Natural killer cell treated with Interleukin-12 subunit alpha and Interleukin-12 subunit beta and Interleukin-15 and Interleukin-18, amount 100 ng/mL, for 72 hours (primary cell): ENCODE results near the gene POLR3H. TPM values are rescaled to one million over a fixed set of nuclear protein-coding genes. Genes with fewer than 3 reads are reported as not detected.

ENCODE experiments used
- ATAC-seq, 2 donors: fragments of 150-1000 bp; cut with Tn5 transposase in 1 of 2; sonication (Bioruptor Pico), chemical (Tn5 transposase) in 1 of 2; 2 replicates each; pipeline ENCODE4 v1.10.0; 2021
- DNase-seq: peaks from one replicate; pipeline ENCODE4 v3.0.0; 2022; ENCODE audit warnings: low spot score
- H3K27ac Mint-ChIP-seq, 2 donors: 1 replicate in 1 of 2; 2 replicates in 1 of 2; pipeline ENCODE4 v1.8.0; 2022; ENCODE audit warnings: mixed read lengths in 2 of 2, mild to moderate bottlenecking in 1 of 2, moderate library complexity in 1 of 2
- H3K27me3 Mint-ChIP-seq, 2 donors: 1 replicate in 1 of 2; 2 replicates in 1 of 2; pipeline ENCODE4 v1.8.0; 2022; ENCODE audit warnings: mixed read lengths in 2 of 2
- H3K36me3 Mint-ChIP-seq: one replicate; pipeline ENCODE4 v1.8.0; 2022; ENCODE audit warnings: mixed read lengths
- H3K4me1 Mint-ChIP-seq, 2 donors: 1 replicate in 1 of 2; 2 replicates in 1 of 2; pipeline ENCODE4 v1.8.0; 2022; ENCODE audit warnings: low read depth in 2 of 2, mixed read lengths in 2 of 2, mild to moderate bottlenecking in 1 of 2
- H3K4me3 Mint-ChIP-seq: one replicate; pipeline ENCODE4 v1.8.0; 2022; ENCODE audit warnings: mixed read lengths
- H3K9me3 Mint-ChIP-seq: 2 replicates; pipeline ENCODE4 v1.8.0; 2022; ENCODE audit warnings: mixed read lengths
- total RNA-seq, 2 donors: library from RNA; stranded (reverse); gene quantifications; one replicate each; pipeline ENCODE4 v1.2.3, GENCODE V29; 2022

POLR3H gene
- total RNA-seq, 2 donors from 2014 or later = 42.5 to 84.0 TPM

DNA sequence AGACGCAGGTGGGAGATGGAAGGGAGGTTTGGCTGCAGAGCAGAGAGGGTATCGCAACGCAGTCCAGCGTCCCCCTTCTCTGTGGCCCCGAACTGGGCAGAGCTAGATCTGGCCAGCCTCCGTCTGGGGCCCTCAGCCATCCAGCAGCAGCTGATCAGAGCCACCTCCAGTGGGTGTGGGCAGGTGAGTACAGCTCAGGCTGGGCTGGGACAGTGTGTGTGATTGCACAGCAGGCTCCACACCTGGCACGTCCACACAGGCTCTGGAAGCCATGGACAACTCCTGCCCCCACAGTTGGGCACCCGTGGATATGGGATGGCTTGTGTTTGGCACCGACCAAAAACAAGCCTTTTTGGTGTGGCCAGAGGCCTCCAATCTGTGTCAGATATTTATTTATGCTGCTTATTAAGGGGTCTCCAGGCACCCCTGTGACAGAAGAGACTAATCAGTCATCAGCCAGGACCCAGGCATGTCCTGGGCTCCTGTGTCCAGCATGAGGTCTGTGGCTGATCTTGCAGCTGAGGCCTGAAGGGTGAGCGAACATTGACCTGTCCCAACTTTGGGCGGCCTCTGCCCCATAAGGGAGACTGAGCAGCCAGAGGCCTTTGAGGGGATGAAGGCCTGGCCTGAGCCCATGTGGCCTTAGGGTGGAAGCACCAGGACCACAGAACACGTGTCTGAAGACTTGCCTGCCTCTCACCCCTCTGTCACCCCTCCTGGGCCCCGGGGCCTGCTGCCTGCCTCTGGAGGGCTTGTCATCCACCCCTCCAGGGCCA is 18.6 kb downstream of the POLR3H start:
- DNase-seq = no peak
- H3K4me1 Mint-ChIP-seq = peaks cover 0 to 9% of the 10 kb centered on the region in 2 donors
- H3K4me3 Mint-ChIP-seq = no peak overlapping the region
- H3K27me3 Mint-ChIP-seq = no peaks in the 10 kb centered on the region
- peaks cover 6% of the 10 kb centered on the region for H3K36me3 Mint-ChIP-seq
- H3K27ac Mint-ChIP-seq = peak overlapping the region in 1 of 2 donors; percentile 51
- no peaks in the 10 kb centered on the region for H3K9me3 Mint-ChIP-seq
- ATAC-seq = no peak

GRCh38 chr22:41524809-41525449 is 19.3 kb downstream of the POLR3H start:
- Mint-ChIP-seq H3K27ac (no peak overlapping the region), H3K36me3 (peaks cover 6% of the 10 kb centered on the region), H3K27me3 (no peaks in the 10 kb centered on the region), H3K4me1 (peaks cover 0 to 9% of the 10 kb centered on the region in 2 donors), H3K9me3 (no peaks in the 10 kb centered on the region), H3K4me3 (no peak overlapping the region)
- DNase-seq (no peak), ATAC-seq (peak in 1 of 2 donors; percentile 40)

- Mint-ChIP-seq H3K27me3 (no peaks in the 10 kb centered on the region), H3K4me1 (peaks cover 0 to 9% of the 10 kb centered on the region in 2 donors), H3K9me3 (no peaks in the 10 kb centered on the region), H3K27ac (peak overlapping the region in 1 of 2 donors; percentile 47), H3K4me3 (no peak overlapping the region), H3K36me3 (peaks cover 6% of the 10 kb centered on the region)
- ATAC-seq (no peak), DNase-seq (no peak)
Measured at GRCh38 chr22:41524251-41524661, 20.0 kb downstream of the POLR3H start.

DNA sequence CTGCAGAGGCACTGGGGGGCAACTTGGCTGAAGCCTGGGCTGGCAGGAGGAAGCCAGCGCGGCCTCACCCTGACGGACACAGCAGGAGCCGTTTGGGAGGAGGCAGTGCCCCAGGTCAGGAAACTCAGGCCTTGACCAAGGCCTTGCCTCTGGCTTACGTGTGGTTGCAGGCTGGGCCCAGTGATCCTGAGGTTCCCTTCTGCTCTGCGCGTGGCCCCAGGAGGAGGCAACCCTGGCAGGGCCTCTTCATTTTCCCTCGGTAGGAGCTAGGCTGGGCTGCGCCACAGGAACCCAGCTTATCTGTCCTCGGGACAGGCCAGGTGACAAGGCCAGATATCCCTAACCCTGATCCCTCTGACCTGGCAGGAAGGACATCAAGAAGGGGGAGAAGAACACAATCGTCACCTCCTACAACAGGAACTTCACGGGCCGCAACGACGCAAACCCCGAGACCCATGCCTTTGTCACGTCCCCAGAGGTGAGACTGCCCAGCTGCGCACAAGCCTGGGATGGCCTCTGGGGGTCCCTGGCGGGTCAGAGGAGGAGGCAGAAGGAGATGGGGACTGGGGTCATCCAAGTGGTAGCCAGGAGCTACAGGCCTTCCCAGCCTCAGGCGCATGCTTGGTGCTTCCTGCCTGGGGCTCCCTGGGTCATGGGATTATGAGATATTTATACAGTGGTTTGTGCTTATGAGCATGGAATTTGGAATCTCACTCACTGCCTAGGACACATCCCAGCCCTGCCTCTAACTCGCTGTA is 20.6 kb downstream of the POLR3H start:
- DNase-seq (no peak), ATAC-seq (no peak)
- Mint-ChIP-seq H3K9me3 (no peaks in the 10 kb centered on the region), H3K27me3 (no peaks in the 10 kb centered on the region), H3K36me3 (peaks cover 3% of the 10 kb centered on the region), H3K27ac (peak overlapping the region in 1 of 2 donors; percentile 47), H3K4me3 (no peak overlapping the region), H3K4me1 (peaks cover 0 to 9% of the 10 kb centered on the region in 2 donors)

DNA sequence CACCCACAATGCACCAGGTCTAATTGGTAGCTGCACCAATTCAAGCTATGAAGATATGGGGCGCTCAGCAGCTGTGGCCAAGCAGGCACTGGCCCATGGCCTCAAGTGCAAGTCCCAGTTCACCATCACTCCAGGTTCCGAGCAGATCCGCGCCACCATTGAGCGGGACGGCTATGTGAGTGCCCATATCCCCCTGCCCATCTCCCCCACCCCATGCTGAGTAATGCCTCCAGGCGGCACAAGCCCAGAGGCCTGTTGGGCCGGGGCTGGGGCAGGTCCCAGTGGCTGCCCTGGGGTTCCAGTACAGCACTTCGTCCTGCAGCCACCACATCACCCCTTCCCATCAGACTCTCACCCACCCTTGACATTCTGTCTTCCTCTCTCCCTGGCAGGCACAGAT is 21.5 kb downstream of the POLR3H start:
- ATAC-seq = no peak
- DNase-seq = no peak
- H3K9me3 Mint-ChIP-seq = no peaks in the 10 kb centered on the region
- peaks cover 0 to 9% of the 10 kb centered on the region in 2 donors for H3K4me1 Mint-ChIP-seq
- H3K27me3 Mint-ChIP-seq = no peaks in the 10 kb centered on the region
- no peak overlapping the region for H3K4me3 Mint-ChIP-seq
- H3K27ac Mint-ChIP-seq = no peak overlapping the region
- H3K36me3 Mint-ChIP-seq = no peaks in the 10 kb centered on the region

DNA sequence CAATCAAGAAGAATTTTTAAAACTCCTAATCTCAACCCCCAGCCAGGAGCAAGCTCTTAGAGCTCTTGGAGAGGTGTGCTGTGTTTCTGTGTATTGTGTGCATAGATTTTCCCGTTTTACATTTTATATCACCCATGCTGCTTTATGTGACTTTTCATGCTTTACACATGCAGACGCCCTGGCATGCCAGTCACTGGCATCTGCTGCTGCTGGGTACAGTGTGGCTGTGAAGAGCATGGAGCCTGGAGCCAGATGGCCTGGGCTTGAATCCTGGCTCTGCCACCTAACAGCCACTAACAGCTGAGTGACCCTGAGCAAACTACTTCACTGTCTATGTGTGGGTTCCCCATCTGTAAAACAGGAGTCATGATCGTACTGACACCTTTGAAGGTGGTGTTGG is 23.1 kb downstream of the POLR3H start:
- no peak for ATAC-seq
- H3K4me3 Mint-ChIP-seq = no peak overlapping the region
- H3K9me3 Mint-ChIP-seq = no peaks in the 10 kb centered on the region
- no peak for DNase-seq
- no peaks in the 10 kb centered on the region for H3K36me3 Mint-ChIP-seq
- H3K27me3 Mint-ChIP-seq = no peaks in the 10 kb centered on the region
- H3K4me1 Mint-ChIP-seq = peaks cover 0 to 5% of the 10 kb centered on the region in 2 donors
- H3K27ac Mint-ChIP-seq = no peak overlapping the region

DNA sequence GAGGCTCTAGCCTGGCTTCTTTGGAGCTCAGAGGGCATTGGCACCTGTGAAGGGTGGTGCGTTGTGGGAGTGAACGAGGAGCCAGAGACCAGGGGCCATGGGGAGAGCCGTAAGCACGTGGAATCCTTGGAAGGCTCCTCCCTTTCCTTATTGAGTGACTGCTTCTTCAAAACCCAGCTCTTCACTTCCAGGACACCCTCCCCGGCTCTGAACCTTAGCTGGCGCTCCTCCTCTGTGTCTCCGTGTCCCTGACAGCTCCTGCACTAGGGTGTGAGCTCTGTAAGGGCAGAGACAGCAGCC is 26.3 kb downstream of the POLR3H start:
- DNase-seq (no peak), ATAC-seq (no peak)
- H3K36me3 Mint-ChIP-seq = no peaks in the 10 kb centered on the region
- no peak overlapping the region for H3K27ac Mint-ChIP-seq
- H3K27me3 Mint-ChIP-seq = no peaks in the 10 kb centered on the region
- no peaks in the 10 kb centered on the region for H3K9me3 Mint-ChIP-seq
- no peaks in the 10 kb centered on the region for H3K4me1 Mint-ChIP-seq
- no peak overlapping the region for H3K4me3 Mint-ChIP-seq

GRCh38 chr22:41517172-41518047 is 26.9 kb downstream of the POLR3H start:
- Mint-ChIP-seq H3K27me3 (no peaks in the 10 kb centered on the region), H3K9me3 (no peaks in the 10 kb centered on the region), H3K36me3 (peaks cover 4% of the 10 kb centered on the region), H3K4me3 (no peak overlapping the region), H3K4me1 (no peaks in the 10 kb centered on the region), H3K27ac (no peak overlapping the region)
- no peak for ATAC-seq
- no peak for DNase-seq

DNA sequence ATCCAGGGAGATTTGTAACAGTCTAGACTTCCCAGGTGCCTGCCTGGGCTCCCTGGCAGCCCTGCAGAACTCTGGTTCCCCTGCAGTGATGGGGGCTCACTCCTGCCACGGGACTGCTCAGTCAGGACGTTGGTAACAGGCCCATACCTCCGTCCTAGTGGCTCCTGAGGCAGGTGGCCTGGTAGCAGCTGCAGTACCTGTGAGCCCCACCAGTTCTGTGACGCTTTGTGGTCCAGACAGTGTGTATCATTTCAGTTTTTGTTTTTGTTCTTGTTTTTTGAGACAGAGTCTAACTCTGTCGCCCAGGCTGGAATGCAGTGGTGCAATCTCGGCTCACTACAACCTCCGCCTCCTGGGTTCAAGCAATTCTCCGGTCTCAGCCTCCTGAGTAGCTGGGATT is 27.8 kb downstream of the POLR3H start:
- Mint-ChIP-seq H3K9me3 (no peaks in the 10 kb centered on the region), H3K4me1 (no peaks in the 10 kb centered on the region), H3K27ac (no peak overlapping the region), H3K36me3 (peaks cover 9% of the 10 kb centered on the region), H3K27me3 (no peaks in the 10 kb centered on the region), H3K4me3 (no peak overlapping the region)
- no peak for DNase-seq
- no peak for ATAC-seq

DNA sequence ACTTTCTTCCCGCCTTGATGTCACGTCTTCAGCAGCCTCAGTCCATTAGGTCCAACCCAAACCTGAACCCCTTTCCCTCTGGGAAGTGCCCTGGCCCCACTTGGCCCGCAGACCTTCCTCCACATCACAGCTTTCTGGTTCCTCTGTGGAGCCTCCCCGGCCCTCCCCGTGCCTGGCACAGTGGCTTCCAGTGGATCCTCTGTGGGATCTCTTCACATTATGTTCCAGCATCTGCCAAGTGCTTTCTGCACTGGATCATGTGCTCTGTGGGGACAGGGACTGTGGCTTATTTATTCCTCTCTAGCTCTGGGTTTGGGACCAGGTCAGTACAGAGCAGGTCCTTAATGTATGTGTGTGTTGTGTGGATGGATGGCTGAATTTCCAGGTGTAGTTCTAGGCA is 30.9 kb downstream of the POLR3H start:
- Mint-ChIP-seq H3K27ac (no peak overlapping the region), H3K9me3 (no peaks in the 10 kb centered on the region), H3K27me3 (no peaks in the 10 kb centered on the region), H3K4me1 (no peaks in the 10 kb centered on the region), H3K4me3 (no peak overlapping the region), H3K36me3 (peaks cover 9% of the 10 kb centered on the region)
- no peak for ATAC-seq
- no peak for DNase-seq

DNA sequence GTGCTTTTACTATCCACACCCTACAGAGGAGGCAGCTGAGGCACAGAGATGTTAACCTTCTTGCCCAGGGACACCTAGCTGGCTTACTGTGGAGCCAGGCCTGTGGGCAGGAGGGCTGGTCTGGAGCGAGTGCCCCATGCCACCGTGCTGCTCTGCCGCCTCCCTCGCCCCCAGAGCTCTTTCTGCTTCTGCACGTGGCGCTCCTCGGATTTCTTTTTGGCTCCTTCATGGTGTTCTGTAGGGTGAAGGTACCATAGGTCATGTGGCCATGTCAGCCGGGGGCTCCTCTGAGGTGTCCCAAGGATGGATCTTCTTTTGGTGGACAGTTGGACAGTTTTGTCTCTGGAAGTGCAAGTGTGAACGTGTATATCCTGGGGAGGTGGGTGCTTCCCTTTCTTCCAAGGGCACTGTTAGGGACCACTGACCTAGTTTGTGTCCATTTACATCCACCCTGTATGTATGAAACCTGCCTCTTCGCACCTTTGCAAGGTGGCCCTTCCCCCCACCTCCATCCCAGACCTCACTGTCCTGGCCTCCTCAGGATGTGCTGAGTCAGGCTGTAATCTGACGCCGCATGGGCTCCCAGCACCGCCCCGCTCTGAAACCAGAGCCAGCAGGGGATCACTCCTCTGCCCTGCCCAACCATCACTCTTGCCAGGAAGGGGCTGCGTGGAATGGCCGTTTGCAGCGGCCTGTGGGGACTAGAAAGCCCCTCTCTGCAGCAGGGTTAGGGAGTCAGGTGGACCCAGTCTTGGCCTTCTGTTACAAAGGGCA is 31.7 kb downstream of the POLR3H start:
- peaks cover 9% of the 10 kb centered on the region for H3K36me3 Mint-ChIP-seq
- H3K4me1 Mint-ChIP-seq = no peaks in the 10 kb centered on the region
- no peak overlapping the region for H3K27ac Mint-ChIP-seq
- DNase-seq (no peak), ATAC-seq (no peak)
- no peaks in the 10 kb centered on the region for H3K9me3 Mint-ChIP-seq
- no peak overlapping the region for H3K4me3 Mint-ChIP-seq
- no peaks in the 10 kb centered on the region for H3K27me3 Mint-ChIP-seq

GRCh38 chr22:41511521-41511968 is 32.7 kb downstream of the POLR3H start:
- H3K4me3 Mint-ChIP-seq = no peak overlapping the region
- ATAC-seq (no peak), DNase-seq (no peak)
- H3K27me3 Mint-ChIP-seq = no peaks in the 10 kb centered on the region
- peaks cover 0 to 2% of the 10 kb centered on the region in 2 donors for H3K4me1 Mint-ChIP-seq
- H3K36me3 Mint-ChIP-seq = peaks cover 9% of the 10 kb centered on the region
- no peaks in the 10 kb centered on the region for H3K9me3 Mint-ChIP-seq
- H3K27ac Mint-ChIP-seq = no peak overlapping the region

DNA sequence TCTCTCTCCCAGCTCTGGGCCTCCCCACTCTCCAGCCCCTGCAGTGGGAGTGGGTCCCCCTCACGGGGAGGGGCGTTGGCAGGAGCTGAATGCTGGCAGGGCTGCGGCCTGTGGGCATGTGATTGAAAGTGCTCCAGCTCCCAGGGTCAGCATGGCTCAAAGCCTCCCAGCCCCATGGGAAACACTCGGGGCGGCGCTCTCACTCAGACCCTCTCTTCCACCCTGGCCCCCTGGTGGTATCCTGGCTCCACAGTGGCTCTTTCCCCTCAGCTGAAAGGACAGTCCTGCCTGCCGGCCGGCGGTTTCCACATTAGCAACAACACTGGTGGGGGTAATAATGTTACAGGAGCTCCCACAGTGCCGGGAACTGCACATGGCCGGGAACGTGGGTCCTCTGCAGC is 35.5 kb downstream of the POLR3H start:
- Mint-ChIP-seq H3K9me3 (no peaks in the 10 kb centered on the region), H3K27ac (no peak overlapping the region), H3K4me1 (peaks cover 0 to 2% of the 10 kb centered on the region in 2 donors), H3K27me3 (no peaks in the 10 kb centered on the region), H3K36me3 (peaks cover 9% of the 10 kb centered on the region), H3K4me3 (no peak overlapping the region)
- ATAC-seq (no peak), DNase-seq (no peak)
